HepG2 (cell line): Measurements from ENCODE around the gene C1QTNF12. TPM values are rescaled to one million over a fixed set of nuclear protein-coding genes. Genes with fewer than 3 reads are reported as not detected.
A peak's percentile ranks its signal among the peaks of the same experiment; 100 is the strongest.

Experiments used
- ATAC-seq: fragments of 200-7000 bp; cut with Tn5 transposase; 3 replicates; pipeline ENCODE4 v1.9.1; 2020; ENCODE audit warnings: mild to moderate bottlenecking, moderate library complexity
- BruUV-seq: library from RNA; stranded (reverse); fragments of 400-500 nt; replicated peaks from 2 replicates; lab custom pipeline; 2021; lab: Mats Ljungman, UMichigan
- CTCF ChIA-PET: fragments of 300-600 bp; formaldehyde crosslinking; extraction: SDS; loops from one replicate; lab custom pipeline; 2021; ENCODE audit warnings: low total read pairs, inconsistent platforms, low intra/inter-chr PET ratio; lab: Yijun Ruan, JAX
- POLR2A ChIA-PET: fragments of 350-600 bp; sonication (Branson Sonifier 250); formaldehyde crosslinking; loops from one replicate; lab custom pipeline; 2020; ENCODE audit warnings: antibody characterized with exemption, inconsistent platforms; lab: Yijun Ruan, JAX
- DNase-seq: peaks from one replicate; pipeline ENCODE4 v3.0.0-alpha.2; 2015; ENCODE audit warnings: low spot score
- FAIRE-seq: peaks from 3 replicates; lab custom pipeline; 2011; peaks lifted over from hg19 to GRCh38; lab: Jason Lieb, UNC
- H2AFZ ChIP-seq: one replicate; pipeline ENCODE4 v1.6.1; 2011; ENCODE audit warnings: low read length, inconsistent platforms
- H3K27ac ChIP-seq: fragments of 300-600 bp; 3 replicates; pipeline ENCODE4 v1.8.0; 2011; ENCODE audit warnings: mixed run types, mild to moderate bottlenecking, mixed read lengths, low read length, inconsistent platforms; ENCODE audit not compliant: insufficient read depth; ENCODE audit errors: extremely low read length
- H3K27me3 ChIP-seq, 2 experiments: fragments of 200-600 bp in 1 of 2; 2 replicates in 1 of 2; 3 replicates in 1 of 2; pipeline versions ENCODE4 v1.6.0 to v1.8.0; 2011; ENCODE audit warnings: low read length in 2 of 2, mild to moderate bottlenecking in 2 of 2, moderate library complexity in 2 of 2, inconsistent platforms in 1 of 2; ENCODE audit not compliant: insufficient read depth in 2 of 2, control insufficient read depth in 1 of 2
- H3K36me3 ChIP-seq, 2 experiments: fragments of 200-600 bp in 1 of 2; replicated peaks in 1 of 2; 2 replicates in 1 of 2; 3 replicates in 1 of 2; pipeline versions ENCODE4 v1.5.1 to v1.8.0; 2011; ENCODE audit warnings: low read length in 2 of 2, inconsistent platforms in 1 of 2; ENCODE audit not compliant: insufficient read depth in 2 of 2, control insufficient read depth in 1 of 2
- H3K4me1 ChIP-seq: 2 replicates; pipeline ENCODE4 v1.5.1; 2012; ENCODE audit warnings: low read length, inconsistent platforms; ENCODE audit not compliant: insufficient read depth
- H3K4me2 ChIP-seq: 2 replicates; pipeline ENCODE4 v1.6.0; 2011; ENCODE audit warnings: low read depth, low read length, inconsistent platforms
- H3K4me3 ChIP-seq, 3 experiments: fragments of 200-600 bp in 1 of 3; sonication (generic), shearing (Covaris generic) in 1 of 3; replicated peaks in 1 of 3; 2 replicates each; pipeline ENCODE4 v1.5.1; 2011 to 2016; ENCODE audit warnings: low read length in 3 of 3, inconsistent platforms in 2 of 3, low read depth in 2 of 3, mild to moderate bottlenecking in 2 of 3, control low read depth in 1 of 3, mixed read lengths in 1 of 3; ENCODE audit not compliant: insufficient read depth in 1 of 3
- H3K79me2 ChIP-seq: one replicate; pipeline ENCODE4 v1.6.1; 2011; ENCODE audit warnings: low read length, inconsistent platforms; ENCODE audit not compliant: insufficient read depth
- H3K9ac ChIP-seq: 2 replicates; pipeline ENCODE4 v1.6.0; 2011; ENCODE audit warnings: mild to moderate bottlenecking, low read depth, low read length, inconsistent platforms; ENCODE audit not compliant: insufficient read depth
- H3K9me3 ChIP-seq: 2 replicates; pipeline ENCODE4 v1.5.1; 2012; ENCODE audit warnings: mild to moderate bottlenecking, low read length
- H4K20me1 ChIP-seq: 2 replicates; pipeline ENCODE4 v1.6.0; 2011; ENCODE audit warnings: inconsistent platforms, mild to moderate bottlenecking, low read length, moderate library complexity; ENCODE audit not compliant: insufficient read depth
- HOXA7 ChIP-seq: sonication (generic); formaldehyde crosslinking; IDR thresholded peaks from 2 replicates; pipeline ENCODE4 v1.8.1; 2022; ENCODE audit warnings: mild to moderate bottlenecking, missing genetic modification reagents, moderate library complexity
- JUNB ChIP-seq: sonication (generic); formaldehyde crosslinking; IDR thresholded peaks from 2 replicates; pipeline ENCODE4 v1.8.0; 2022; ENCODE audit warnings: missing genetic modification reagents, mild to moderate bottlenecking, borderline replicate concordance
- KLF16 ChIP-seq, 2 experiments: sonication (generic) in 1 of 2; formaldehyde crosslinking in 1 of 2; IDR thresholded peaks; 2 replicates each; pipeline versions ENCODE4 v1.6.1 to v1.8.0; 2016 to 2023; ENCODE audit warnings: missing genetic modification reagents in 2 of 2, missing compliant biosample characterization in 1 of 2
- POLR2AphosphoS2 ChIP-seq: IDR thresholded peaks from 2 replicates; pipeline ENCODE4 v1.6.1; 2011; ENCODE audit warnings: low read depth, low read length, improper control_type of control experiment
- RBFOX2 ChIP-seq: fragments of 200-400 bp; formaldehyde crosslinking; IDR thresholded peaks from 2 replicates; pipeline ENCODE4 v1.6.1; 2017; ENCODE audit warnings: low read depth, mild to moderate bottlenecking, low read length
- YY1 ChIP-seq: IDR thresholded peaks from 2 replicates; pipeline ENCODE4 v1.6.1; 2011; ENCODE audit warnings: low read length, low read depth, moderate library complexity, mild to moderate bottlenecking; ENCODE audit not compliant: insufficient read depth, insufficient replicate concordance
- ZNF547 ChIP-seq: sonication (generic); formaldehyde crosslinking; IDR thresholded peaks from 2 replicates; pipeline ENCODE4 v1.5.1; 2020; ENCODE audit warnings: mild to moderate bottlenecking, missing genetic modification reagents
- ZNF562 ChIP-seq: sonication (generic); formaldehyde crosslinking; IDR thresholded peaks from 2 replicates; pipeline ENCODE4 v1.8.0; 2022; ENCODE audit warnings: missing genetic modification reagents, borderline replicate concordance
- ZNF577 ChIP-seq: sonication (generic); formaldehyde crosslinking; IDR thresholded peaks from 2 replicates; pipeline ENCODE4 v1.4.0; 2020; ENCODE audit warnings: mild to moderate bottlenecking, low read depth, missing genetic modification reagents, borderline replicate concordance
- ZNF660 ChIP-seq: sonication (generic); formaldehyde crosslinking; IDR thresholded peaks from 2 replicates; pipeline ENCODE4 v1.5.1; 2020; ENCODE audit warnings: mild to moderate bottlenecking, low read depth, missing genetic modification reagents, borderline replicate concordance
- WGBS: methylation state at CpG from one replicate; pipeline ENCODE4 v1.1.6; 2017; ENCODE audit warnings: low lambda C conversion rate; 5-methylcytosine and 5-hydroxymethylcytosine counted together
- in situ Hi-C: cut with HindIII; loops from 2 replicates; pipeline ENCODE4 v1.10.0; 2017; ENCODE audit warnings: low pct_unique_long_range_greater_than_20kb; ENCODE audit not compliant: extremely low pct_ligation_motif_present
- intact Hi-C: fragments of 100-400 bp; cut with micrococcal nuclease; formaldehyde crosslinking; loops from one replicate; pipeline ENCODE4 v1.10.0; 2022; ENCODE audit not compliant: unreplicated experiment
- polyA plus RNA-seq, 8 experiments: library from polyadenylated mRNA; depleted of rRNA in 3 of 8; stranded (reverse) in 7 of 8; unstranded in 1 of 8; fragments of >200 nt; fragmentation: Illumina TruSeq in 4 of 8; extraction: Trizol in 4 of 8; gene quantifications; 2 replicates each; pipeline versions ENCODE4 v1.2.1 to v1.2.3, GENCODE V29; 2011 to 2016; ENCODE audit warnings: low read depth in 4 of 8, missing spikeins in 1 of 8, mixed read lengths in 1 of 8; ENCODE audit not compliant: insufficient read depth in 1 of 8
- total RNA-seq, 5 experiments: library from RNA; depleted of rRNA; stranded (reverse); fragments of >200 nt; fragmentation: Illumina TruSeq; extraction: Trizol; gene quantifications; 2 replicates each; pipeline ENCODE4 v1.2.3, GENCODE V29; 2016; ENCODE audit warnings: low read depth in 1 of 5
- TF ChIP-seq, protein P1 (sequence below): sonication (generic); formaldehyde crosslinking; IDR thresholded peaks from 2 replicates; pipeline ENCODE4 v1.4.0; 2020; ENCODE audit warnings: missing genetic modification reagents
- TF ChIP-seq, protein P2 (sequence below): sonication (generic); formaldehyde crosslinking; IDR thresholded peaks from 2 replicates; pipeline ENCODE4 v1.5.0; 2020; ENCODE audit warnings: mild to moderate bottlenecking, missing genetic modification reagents

C1QTNF12 gene
- total and polyA plus RNA-seq, 2 of the 13 experiments (the other 11 are each of a cell fraction or from before 2014, with no cell fraction given), result 0.18 to 0.64 TPM

GRCh38 chr1:1293263-1294249 lies 47.0 kb upstream of the C1QTNF12 start:
- Histone ChIP-seq H2AFZ (no peak overlapping the region), H3K79me2 (no peaks in the 10 kb centered on the region), H3K9me3 (no peaks in the 10 kb centered on the region), H3K4me2 (no peak overlapping the region), H4K20me1 (no peaks in the 10 kb centered on the region), H3K27me3 (no peaks in the 10 kb centered on the region), H3K4me3 (no peak overlapping the region), H3K36me3 (no peaks in the 10 kb centered on the region; a peak in 1 of 5 replicates), H3K9ac (no peak overlapping the region), H3K27ac (no peak overlapping the region), H3K4me1 (no peaks in the 10 kb centered on the region)
- ChIA-PET CTCF (no interaction called here), POLR2A (no interaction called here)
- WGBS, result 96% methylated on average over 48 of the region's 94 CpGs
- in situ Hi-C loops, result no loop called here
- DNase-seq (no peak), FAIRE-seq (no peak), ATAC-seq (no peak)
- TF ChIP-seq RBFOX2, result 0 out of 2 replicates have a peak, but pooled peaks have one; percentile 13
- TF ChIP-seq, protein P1, sequence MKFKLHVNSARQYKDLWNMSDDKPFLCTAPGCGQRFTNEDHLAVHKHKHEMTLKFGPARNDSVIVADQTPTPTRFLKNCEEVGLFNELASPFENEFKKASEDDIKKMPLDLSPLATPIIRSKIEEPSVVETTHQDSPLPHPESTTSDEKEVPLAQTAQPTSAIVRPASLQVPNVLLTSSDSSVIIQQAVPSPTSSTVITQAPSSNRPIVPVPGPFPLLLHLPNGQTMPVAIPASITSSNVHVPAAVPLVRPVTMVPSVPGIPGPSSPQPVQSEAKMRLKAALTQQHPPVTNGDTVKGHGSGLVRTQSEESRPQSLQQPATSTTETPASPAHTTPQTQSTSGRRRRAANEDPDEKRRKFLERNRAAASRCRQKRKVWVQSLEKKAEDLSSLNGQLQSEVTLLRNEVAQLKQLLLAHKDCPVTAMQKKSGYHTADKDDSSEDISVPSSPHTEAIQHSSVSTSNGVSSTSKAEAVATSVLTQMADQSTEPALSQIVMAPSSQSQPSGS (CRISPR knock-in tag), result no peak
- no peak for TF ChIP-seq ZNF547
- intact Hi-C loops, result loop anchor here (5.0 kb wide), 1 partner anchor 171 kb away; no protein-coding TSS in a partner anchor
- no TSS peak for BruUV-seq

- POLR2A ChIA-PET, result no interaction called here
- TF ChIP-seq KLF16 (CRISPR knock-in tag; IDR thresholded peaks at IDR 0.05) (no peak), ZNF562 (CRISPR knock-in tag) (no peak), YY1 (no peak), JUNB (CRISPR knock-in tag) (no peak), POLR2AphosphoS2 (no peak), ZNF660 (CRISPR knock-in tag) (no peak), HOXA7 (no peak), ZNF577 (CRISPR knock-in tag) (no peak)
- TF ChIP-seq, protein P2, sequence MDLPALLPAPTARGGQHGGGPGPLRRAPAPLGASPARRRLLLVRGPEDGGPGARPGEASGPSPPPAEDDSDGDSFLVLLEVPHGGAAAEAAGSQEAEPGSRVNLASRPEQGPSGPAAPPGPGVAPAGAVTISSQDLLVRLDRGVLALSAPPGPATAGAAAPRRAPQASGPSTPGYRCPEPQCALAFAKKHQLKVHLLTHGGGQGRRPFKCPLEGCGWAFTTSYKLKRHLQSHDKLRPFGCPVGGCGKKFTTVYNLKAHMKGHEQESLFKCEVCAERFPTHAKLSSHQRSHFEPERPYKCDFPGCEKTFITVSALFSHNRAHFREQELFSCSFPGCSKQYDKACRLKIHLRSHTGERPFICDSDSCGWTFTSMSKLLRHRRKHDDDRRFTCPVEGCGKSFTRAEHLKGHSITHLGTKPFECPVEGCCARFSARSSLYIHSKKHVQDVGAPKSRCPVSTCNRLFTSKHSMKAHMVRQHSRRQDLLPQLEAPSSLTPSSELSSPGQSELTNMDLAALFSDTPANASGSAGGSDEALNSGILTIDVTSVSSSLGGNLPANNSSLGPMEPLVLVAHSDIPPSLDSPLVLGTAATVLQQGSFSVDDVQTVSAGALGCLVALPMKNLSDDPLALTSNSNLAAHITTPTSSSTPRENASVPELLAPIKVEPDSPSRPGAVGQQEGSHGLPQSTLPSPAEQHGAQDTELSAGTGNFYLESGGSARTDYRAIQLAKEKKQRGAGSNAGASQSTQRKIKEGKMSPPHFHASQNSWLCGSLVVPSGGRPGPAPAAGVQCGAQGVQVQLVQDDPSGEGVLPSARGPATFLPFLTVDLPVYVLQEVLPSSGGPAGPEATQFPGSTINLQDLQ (CRISPR knock-in tag), result no peak
Observed at GRCh38 chr1:1292851-1293250, 46.3 kb upstream of the C1QTNF12 start.

More at GRCh38 chr1:1292851-1293250, 46.3 kb upstream of the C1QTNF12 start:
- peaks cover under 1% of the 10 kb centered on the region; the same call in 1 of the 2 replicates for H3K4me1 ChIP-seq
- no peaks in the 10 kb centered on the region for H4K20me1 ChIP-seq
- no peak overlapping the region for H3K4me3 ChIP-seq
- no peak overlapping the region for H2AFZ ChIP-seq
- no peak for FAIRE-seq
- H3K27me3 ChIP-seq, result no peaks in the 10 kb centered on the region
- DNase-seq, result no peak
- H3K4me2 ChIP-seq, result no peak overlapping the region
- no peaks in the 10 kb centered on the region for H3K9me3 ChIP-seq
- no peak overlapping the region for H3K27ac ChIP-seq
- in situ Hi-C loops (no loop called here), intact Hi-C loops (loop anchor here (5.0 kb wide), 1 partner anchor 171 kb away; no protein-coding TSS in a partner anchor)
- WGBS, result 94% methylated on average over 14 of the region's 18 CpGs
- H3K9ac ChIP-seq, result no peak overlapping the region
- CTCF ChIA-PET, result no interaction called here
- no TSS peak for BruUV-seq
- no peak for ATAC-seq
- H3K79me2 ChIP-seq, result no peaks in the 10 kb centered on the region
- H3K36me3 ChIP-seq, result no peaks in the 10 kb centered on the region; a peak in 1 of 5 replicates
